PC-9 (cell line): ENCODE data around the gene ZNF469. TPM values are rescaled to one million over a fixed set of nuclear protein-coding genes. Genes with fewer than 3 reads are reported as not detected.

Source experiments
- BruUV-seq: library from RNA; stranded (reverse); fragments of 400-500 nt; replicated peaks from 2 replicates; lab custom pipeline; 2021; lab: Mats Ljungman, UMichigan
- CTCF ChIA-PET: fragments of 300-600 bp; sonication (Branson Sonifier 250); formaldehyde crosslinking; loops from one replicate; lab custom pipeline; 2022; ENCODE audit warnings: antibody characterized with exemption; lab: Charles Lee
- POLR2A ChIA-PET: fragments of 300-600 bp; sonication (Branson Sonifier 250); formaldehyde crosslinking; loops from one replicate; lab custom pipeline; 2022; ENCODE audit warnings: antibody characterized with exemption; ENCODE audit not compliant: unreplicated experiment; lab: Charles Lee
- DNase-seq, 2 experiments: peaks; one replicate each; pipeline versions ENCODE4 v3.0.0 to v3.0.0-alpha.2; 2015 to 2022; ENCODE audit warnings: mixed read lengths in 1 of 2
- H2AFZ ChIP-seq: fragments of 200-600 bp; sonication (generic); 2 replicates; pipeline ENCODE4 v1.8.1; 2017; ENCODE audit warnings: antibody characterized with exemption
- H3F3A ChIP-seq: fragments of 200-600 bp; sonication (generic); 2 replicates; pipeline ENCODE4 v1.8.1; 2017; ENCODE audit warnings: antibody characterized with exemption, mild to moderate bottlenecking, low read depth; ENCODE audit not compliant: insufficient read depth
- H3K27ac ChIP-seq: fragments of 200-600 bp; sonication (generic); 2 replicates; pipeline ENCODE4 v1.6.1; 2016; ENCODE audit warnings: mixed run types
- H3K27me3 ChIP-seq: fragments of 200-600 bp; sonication (generic); 2 replicates; pipeline ENCODE4 v1.6.1; 2016; ENCODE audit warnings: low read depth, mixed run types; ENCODE audit not compliant: insufficient read depth
- H3K36me3 ChIP-seq: fragments of 200-600 bp; sonication (generic); 2 replicates; pipeline ENCODE4 v1.6.1; 2016; ENCODE audit warnings: low read depth, mixed run types
- H3K4me1 ChIP-seq: fragments of 200-600 bp; sonication (generic); replicated peaks from 2 replicates; pipeline ENCODE4 v1.6.1; 2016; ENCODE audit warnings: mixed run types; ENCODE audit not compliant: insufficient read depth
- H3K4me2 ChIP-seq: fragments of 200-600 bp; sonication (generic); 2 replicates; pipeline ENCODE4 v1.6.1; 2017; ENCODE audit warnings: mixed run types
- H3K4me3 ChIP-seq: fragments of 200-600 bp; sonication (generic); 2 replicates; pipeline ENCODE4 v1.6.1; 2016; ENCODE audit warnings: mixed run types
- H3K79me2 ChIP-seq: fragments of 200-600 bp; sonication (generic); 2 replicates; pipeline ENCODE4 v1.6.1; 2017; ENCODE audit warnings: low read depth, mixed run types
- H3K9me2 ChIP-seq: fragments of 200-600 bp; sonication (generic); 2 replicates; pipeline ENCODE4 v1.8.1; 2017; ENCODE audit warnings: mild to moderate bottlenecking; ENCODE audit not compliant: insufficient read depth
- H3K9me3 ChIP-seq: fragments of 200-600 bp; sonication (generic); 2 replicates; pipeline ENCODE4 v1.8.1; 2016; ENCODE audit warnings: low read depth; ENCODE audit not compliant: insufficient read depth
- H4K20me1 ChIP-seq: fragments of 200-600 bp; sonication (generic); 2 replicates; pipeline ENCODE4 v1.8.1; 2017; ENCODE audit not compliant: insufficient read depth
- CTCF ChIP-seq: fragments of 200-600 bp; sonication (generic); conservative IDR thresholded peaks from 2 replicates; pipeline ENCODE4 v1.6.1; 2017; ENCODE audit warnings: mixed run types, antibody characterized with exemption, mild to moderate bottlenecking, moderate library complexity
- EZH2 ChIP-seq: fragments of 200-600 bp; sonication (generic); IDR thresholded peaks from 2 replicates; pipeline ENCODE4 v1.8.0; 2017; ENCODE audit warnings: antibody characterized with exemption, low read depth
- intact Hi-C: fragments of 100-400 bp; cut with micrococcal nuclease; formaldehyde crosslinking; loops from one replicate; pipeline ENCODE4 v1.10.0; 2022; ENCODE audit not compliant: unreplicated experiment
- total RNA-seq: library from RNA; stranded (reverse); gene quantifications from 2 replicates; pipeline ENCODE4 v1.2.3, GENCODE V29; 2021

The ZNF469 gene
- total RNA-seq, 1 experiment from 2014 or later = 9.8 TPM

GRCh38 chr16:88392111-88392510, 9.4 kb downstream of the ZNF469 start:
- intact Hi-C loops = no loop called here
- POLR2A ChIA-PET = no interaction called here
- H3K4me3 ChIP-seq = no peak overlapping the region
- no peak overlapping the region for H2AFZ ChIP-seq
- DNase-seq = no peak
- H3K4me2 ChIP-seq = no peak overlapping the region
- no peaks in the 10 kb centered on the region for H3K27me3 ChIP-seq
- H4K20me1 ChIP-seq = no peaks in the 10 kb centered on the region
- no peak overlapping the region for H3K27ac ChIP-seq
- no peaks in the 10 kb centered on the region for H3K36me3 ChIP-seq
- CTCF ChIA-PET = interaction anchor here (0.6 kb wide), 1 partner anchor 8 kb away, joined by 3 read pairs; no protein-coding TSS in a partner anchor
- peaks cover 18% of the 10 kb centered on the region for H3K4me1 ChIP-seq
- TF ChIP-seq CTCF (no peak), EZH2 (no peak)
- peaks cover 8% of the 10 kb centered on the region; the same call in 1 of the 2 replicates for H3F3A ChIP-seq
- H3K9me2 ChIP-seq = no peaks in the 10 kb centered on the region
- BruUV-seq = no TSS peak
- no peaks in the 10 kb centered on the region for H3K9me3 ChIP-seq
- no peaks in the 10 kb centered on the region for H3K79me2 ChIP-seq

- intact Hi-C loops = no loop called here
- Histone ChIP-seq H2AFZ (no peak overlapping the region), H3K27me3 (no peaks in the 10 kb centered on the region), H3K9me3 (no peaks in the 10 kb centered on the region), H3K27ac (no peak overlapping the region), H3K36me3 (no peaks in the 10 kb centered on the region), H3K4me2 (no peak overlapping the region), H3K4me1 (peaks cover 14% of the 10 kb centered on the region), H3F3A (peaks cover 8% of the 10 kb centered on the region; the same call in 1 of the 2 replicates), H3K4me3 (no peak overlapping the region), H3K9me2 (no peaks in the 10 kb centered on the region), H4K20me1 (no peaks in the 10 kb centered on the region), H3K79me2 (no peaks in the 10 kb centered on the region)
- ChIA-PET CTCF (no interaction called here), POLR2A (no interaction called here)
- no peak for DNase-seq
- TF ChIP-seq CTCF = no peak
- TF ChIP-seq EZH2 = no peak
- BruUV-seq = no TSS peak
Observed at GRCh38 chr16:88392616-88393015, 9.9 kb downstream of the ZNF469 start.

- Histone ChIP-seq H3K4me3 (no peak overlapping the region), H3F3A (peaks cover 5% of the 10 kb centered on the region; the same call in 1 of the 2 replicates), H3K36me3 (no peaks in the 10 kb centered on the region), H4K20me1 (no peaks in the 10 kb centered on the region), H3K9me2 (no peaks in the 10 kb centered on the region), H3K9me3 (no peaks in the 10 kb centered on the region), H3K27ac (no peak overlapping the region), H3K27me3 (no peaks in the 10 kb centered on the region), H3K4me2 (no peak overlapping the region), H3K4me1 (peaks cover 10% of the 10 kb centered on the region), H3K79me2 (no peaks in the 10 kb centered on the region), H2AFZ (no peak overlapping the region)
- TF ChIP-seq CTCF (no peak), EZH2 (no peak)
- peak in 1 of 2 experiments; percentile 27 for DNase-seq
- ChIA-PET CTCF (no interaction called here), POLR2A (no interaction called here)
- no TSS peak for BruUV-seq
- intact Hi-C loops = no loop called here
Observed at GRCh38 chr16:88393034-88393433, 10.3 kb downstream of the ZNF469 start.
